ENCODE measurements around the gene PLSCR4.

DNA sequence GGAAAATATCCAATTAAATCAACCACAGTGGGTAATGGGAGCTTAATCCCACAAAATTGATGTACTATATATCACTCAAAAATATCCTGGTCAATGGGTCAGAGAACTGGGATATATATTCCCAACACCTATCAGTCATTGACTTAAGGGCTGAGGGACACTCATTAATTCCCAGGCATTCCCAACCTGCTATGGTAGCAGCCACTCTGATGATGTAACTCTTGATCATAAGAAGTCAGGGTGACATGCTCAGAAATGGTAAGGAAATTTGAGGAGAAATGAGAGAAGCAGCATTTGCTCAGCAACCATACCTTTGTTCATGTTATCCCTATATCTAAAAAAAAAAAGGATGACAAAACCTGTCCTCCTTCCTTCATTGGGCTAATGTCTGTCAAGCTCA lies 86.8 kb downstream of the PLSCR4 start:
- TF ChIP-seq, protein P1, sequence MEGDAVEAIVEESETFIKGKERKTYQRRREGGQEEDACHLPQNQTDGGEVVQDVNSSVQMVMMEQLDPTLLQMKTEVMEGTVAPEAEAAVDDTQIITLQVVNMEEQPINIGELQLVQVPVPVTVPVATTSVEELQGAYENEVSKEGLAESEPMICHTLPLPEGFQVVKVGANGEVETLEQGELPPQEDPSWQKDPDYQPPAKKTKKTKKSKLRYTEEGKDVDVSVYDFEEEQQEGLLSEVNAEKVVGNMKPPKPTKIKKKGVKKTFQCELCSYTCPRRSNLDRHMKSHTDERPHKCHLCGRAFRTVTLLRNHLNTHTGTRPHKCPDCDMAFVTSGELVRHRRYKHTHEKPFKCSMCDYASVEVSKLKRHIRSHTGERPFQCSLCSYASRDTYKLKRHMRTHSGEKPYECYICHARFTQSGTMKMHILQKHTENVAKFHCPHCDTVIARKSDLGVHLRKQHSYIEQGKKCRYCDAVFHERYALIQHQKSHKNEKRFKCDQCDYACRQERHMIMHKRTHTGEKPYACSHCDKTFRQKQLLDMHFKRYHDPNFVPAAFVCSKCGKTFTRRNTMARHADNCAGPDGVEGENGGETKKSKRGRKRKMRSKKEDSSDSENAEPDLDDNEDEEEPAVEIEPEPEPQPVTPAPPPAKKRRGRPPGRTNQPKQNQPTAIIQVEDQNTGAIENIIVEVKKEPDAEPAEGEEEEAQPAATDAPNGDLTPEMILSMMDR (tag by site-specific recombination; IDR thresholded peaks at IDR 0.05) = no peak
- TF ChIP-seq, protein P2, sequence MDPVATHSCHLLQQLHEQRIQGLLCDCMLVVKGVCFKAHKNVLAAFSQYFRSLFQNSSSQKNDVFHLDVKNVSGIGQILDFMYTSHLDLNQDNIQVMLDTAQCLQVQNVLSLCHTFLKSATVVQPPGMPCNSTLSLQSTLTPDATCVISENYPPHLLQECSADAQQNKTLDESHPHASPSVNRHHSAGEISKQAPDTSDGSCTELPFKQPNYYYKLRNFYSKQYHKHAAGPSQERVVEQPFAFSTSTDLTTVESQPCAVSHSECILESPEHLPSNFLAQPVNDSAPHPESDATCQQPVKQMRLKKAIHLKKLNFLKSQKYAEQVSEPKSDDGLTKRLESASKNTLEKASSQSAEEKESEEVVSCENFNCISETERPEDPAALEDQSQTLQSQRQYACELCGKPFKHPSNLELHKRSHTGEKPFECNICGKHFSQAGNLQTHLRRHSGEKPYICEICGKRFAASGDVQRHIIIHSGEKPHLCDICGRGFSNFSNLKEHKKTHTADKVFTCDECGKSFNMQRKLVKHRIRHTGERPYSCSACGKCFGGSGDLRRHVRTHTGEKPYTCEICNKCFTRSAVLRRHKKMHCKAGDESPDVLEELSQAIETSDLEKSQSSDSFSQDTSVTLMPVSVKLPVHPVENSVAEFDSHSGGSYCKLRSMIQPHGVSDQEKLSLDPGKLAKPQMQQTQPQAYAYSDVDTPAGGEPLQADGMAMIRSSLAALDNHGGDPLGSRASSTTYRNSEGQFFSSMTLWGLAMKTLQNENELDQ (tag by site-specific recombination; IDR thresholded peaks at IDR 0.05; ENCODE audit: low read depth) = no peak
- TF ChIP-seq BCL11A (tag by site-specific recombination; IDR thresholded peaks at IDR 0.05; ENCODE audit: low read depth) (no peak), ZBTB8A (tag by site-specific recombination; IDR thresholded peaks at IDR 0.05) (no peak), ZNF404 (tag by site-specific recombination; IDR thresholded peaks at IDR 0.05) (no peak), ZFP37 (tag by site-specific recombination; IDR thresholded peaks at IDR 0.05) (no peak), ZNF274 (IDR thresholded peaks at IDR 0.05; ENCODE audit: low read length) (no peak), ZNF274 (tag by site-specific recombination; IDR thresholded peaks at IDR 0.05; ENCODE audit: borderline replicate concordance) (no peak), OVOL3 (tag by site-specific recombination; IDR thresholded peaks at IDR 0.05) (no peak), ZNF596 (tag by site-specific recombination; IDR thresholded peaks at IDR 0.05) (no peak)
- TF ChIP-seq, protein P3, sequence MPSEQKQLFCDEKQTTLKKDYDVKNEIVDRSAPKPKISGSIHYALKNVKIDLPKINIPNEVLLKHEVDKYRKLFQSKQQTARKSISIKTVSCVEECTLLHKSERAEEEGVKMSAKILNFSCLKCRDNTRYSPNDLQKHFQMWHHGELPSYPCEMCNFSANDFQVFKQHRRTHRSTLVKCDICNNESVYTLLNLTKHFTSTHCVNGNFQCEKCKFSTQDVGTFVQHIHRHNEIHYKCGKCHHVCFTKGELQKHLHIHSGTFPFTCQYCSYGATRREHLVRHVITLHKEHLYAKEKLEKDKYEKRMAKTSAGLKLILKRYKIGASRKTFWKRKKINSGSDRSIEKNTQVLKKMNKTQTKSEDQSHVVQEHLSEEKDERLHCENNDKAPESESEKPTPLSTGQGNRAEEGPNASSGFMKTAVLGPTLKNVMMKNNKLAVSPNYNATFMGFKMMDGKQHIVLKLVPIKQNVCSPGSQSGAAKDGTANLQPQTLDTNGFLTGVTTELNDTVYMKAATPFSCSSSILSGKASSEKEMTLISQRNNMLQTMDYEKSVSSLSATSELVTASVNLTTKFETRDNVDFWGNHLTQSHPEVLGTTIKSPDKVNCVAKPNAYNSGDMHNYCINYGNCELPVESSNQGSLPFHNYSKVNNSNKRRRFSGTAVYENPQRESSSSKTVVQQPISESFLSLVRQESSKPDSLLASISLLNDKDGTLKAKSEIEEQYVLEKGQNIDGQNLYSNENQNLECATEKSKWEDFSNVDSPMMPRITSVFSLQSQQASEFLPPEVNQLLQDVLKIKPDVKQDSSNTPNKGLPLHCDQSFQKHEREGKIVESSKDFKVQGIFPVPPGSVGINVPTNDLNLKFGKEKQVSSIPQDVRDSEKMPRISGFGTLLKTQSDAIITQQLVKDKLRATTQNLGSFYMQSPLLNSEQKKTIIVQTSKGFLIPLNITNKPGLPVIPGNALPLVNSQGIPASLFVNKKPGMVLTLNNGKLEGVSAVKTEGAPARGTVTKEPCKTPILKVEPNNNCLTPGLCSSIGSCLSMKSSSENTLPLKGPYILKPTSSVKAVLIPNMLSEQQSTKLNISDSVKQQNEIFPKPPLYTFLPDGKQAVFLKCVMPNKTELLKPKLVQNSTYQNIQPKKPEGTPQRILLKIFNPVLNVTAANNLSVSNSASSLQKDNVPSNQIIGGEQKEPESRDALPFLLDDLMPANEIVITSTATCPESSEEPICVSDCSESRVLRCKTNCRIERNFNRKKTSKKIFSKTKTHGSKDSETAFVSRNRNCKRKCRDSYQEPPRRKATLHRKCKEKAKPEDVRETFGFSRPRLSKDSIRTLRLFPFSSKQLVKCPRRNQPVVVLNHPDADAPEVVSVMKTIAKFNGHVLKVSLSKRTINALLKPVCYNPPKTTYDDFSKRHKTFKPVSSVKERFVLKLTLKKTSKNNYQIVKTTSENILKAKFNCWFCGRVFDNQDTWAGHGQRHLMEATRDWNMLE (tag by site-specific recombination; conservative IDR thresholded peaks at IDR 0.05; ENCODE audit: low read depth) = no peak
- TF ChIP-seq, protein P4, sequence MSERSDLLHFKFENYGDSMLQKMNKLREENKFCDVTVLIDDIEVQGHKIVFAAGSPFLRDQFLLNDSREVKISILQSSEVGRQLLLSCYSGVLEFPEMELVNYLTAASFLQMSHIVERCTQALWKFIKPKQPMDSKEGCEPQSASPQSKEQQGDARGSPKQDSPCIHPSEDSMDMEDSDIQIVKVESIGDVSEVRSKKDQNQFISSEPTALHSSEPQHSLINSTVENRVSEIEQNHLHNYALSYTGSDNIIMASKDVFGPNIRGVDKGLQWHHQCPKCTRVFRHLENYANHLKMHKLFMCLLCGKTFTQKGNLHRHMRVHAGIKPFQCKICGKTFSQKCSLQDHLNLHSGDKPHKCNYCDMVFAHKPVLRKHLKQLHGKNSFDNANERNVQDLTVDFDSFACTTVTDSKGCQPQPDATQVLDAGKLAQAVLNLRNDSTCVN (tag by site-specific recombination; optimal IDR thresholded peaks at IDR 0.05) = no peak
- TF ChIP-seq, protein P5, sequence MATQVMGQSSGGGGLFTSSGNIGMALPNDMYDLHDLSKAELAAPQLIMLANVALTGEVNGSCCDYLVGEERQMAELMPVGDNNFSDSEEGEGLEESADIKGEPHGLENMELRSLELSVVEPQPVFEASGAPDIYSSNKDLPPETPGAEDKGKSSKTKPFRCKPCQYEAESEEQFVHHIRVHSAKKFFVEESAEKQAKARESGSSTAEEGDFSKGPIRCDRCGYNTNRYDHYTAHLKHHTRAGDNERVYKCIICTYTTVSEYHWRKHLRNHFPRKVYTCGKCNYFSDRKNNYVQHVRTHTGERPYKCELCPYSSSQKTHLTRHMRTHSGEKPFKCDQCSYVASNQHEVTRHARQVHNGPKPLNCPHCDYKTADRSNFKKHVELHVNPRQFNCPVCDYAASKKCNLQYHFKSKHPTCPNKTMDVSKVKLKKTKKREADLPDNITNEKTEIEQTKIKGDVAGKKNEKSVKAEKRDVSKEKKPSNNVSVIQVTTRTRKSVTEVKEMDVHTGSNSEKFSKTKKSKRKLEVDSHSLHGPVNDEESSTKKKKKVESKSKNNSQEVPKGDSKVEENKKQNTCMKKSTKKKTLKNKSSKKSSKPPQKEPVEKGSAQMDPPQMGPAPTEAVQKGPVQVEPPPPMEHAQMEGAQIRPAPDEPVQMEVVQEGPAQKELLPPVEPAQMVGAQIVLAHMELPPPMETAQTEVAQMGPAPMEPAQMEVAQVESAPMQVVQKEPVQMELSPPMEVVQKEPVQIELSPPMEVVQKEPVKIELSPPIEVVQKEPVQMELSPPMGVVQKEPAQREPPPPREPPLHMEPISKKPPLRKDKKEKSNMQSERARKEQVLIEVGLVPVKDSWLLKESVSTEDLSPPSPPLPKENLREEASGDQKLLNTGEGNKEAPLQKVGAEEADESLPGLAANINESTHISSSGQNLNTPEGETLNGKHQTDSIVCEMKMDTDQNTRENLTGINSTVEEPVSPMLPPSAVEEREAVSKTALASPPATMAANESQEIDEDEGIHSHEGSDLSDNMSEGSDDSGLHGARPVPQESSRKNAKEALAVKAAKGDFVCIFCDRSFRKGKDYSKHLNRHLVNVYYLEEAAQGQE (tag by site-specific recombination; IDR thresholded peaks at IDR 0.05) = no peak
